OCI-LY7 (cell line): Measurements from ENCODE around the gene ETFB. TPM values are rescaled to one million over a fixed set of nuclear protein-coding genes. Genes with fewer than 3 reads are reported as not detected.

Experiments used
- BruUV-seq: library from RNA; stranded (reverse); fragments of 400-500 nt; replicated peaks from 2 replicates; lab custom pipeline; 2021; lab: Mats Ljungman, UMichigan
- CTCF ChIA-PET: fragments of 300-600 bp; sonication (Branson Sonifier 250); formaldehyde crosslinking; loops from one replicate; lab custom pipeline; 2022; ENCODE audit warnings: antibody characterized with exemption; ENCODE audit not compliant: unreplicated experiment; lab: Charles Lee
- POLR2A ChIA-PET: fragments of 300-600 bp; sonication (Branson Sonifier 250); formaldehyde crosslinking; loops from one replicate; lab custom pipeline; 2022; ENCODE audit warnings: antibody characterized with exemption; lab: Charles Lee
- DNase-seq: peaks from one replicate; pipeline ENCODE4 v3.0.0-alpha.2; 2015; ENCODE audit warnings: low spot score
- H2AFZ ChIP-seq: fragments of 200-600 bp; sonication (generic), shearing (Covaris generic); 2 replicates; pipeline ENCODE4 v1.6.1; 2014; ENCODE audit warnings: mild to moderate bottlenecking, antibody characterized with exemption, low read length, moderate library complexity
- H3K27ac ChIP-seq: fragments of 200-600 bp; sonication (generic); 2 replicates; pipeline ENCODE4 v1.5.1; 2014; ENCODE audit warnings: mixed run types, low read depth, mild to moderate bottlenecking, moderate library complexity, low read length, inconsistent platforms; ENCODE audit not compliant: poor library complexity, severe bottlenecking
- H3K36me3 ChIP-seq: fragments of 200-600 bp; sonication (generic); 2 replicates; pipeline ENCODE4 v1.6.1; 2014; ENCODE audit warnings: mild to moderate bottlenecking, antibody characterized with exemption, low read length, moderate library complexity, mixed read lengths; ENCODE audit not compliant: insufficient read depth
- H3K4me1 ChIP-seq: fragments of 200-600 bp; sonication (generic); 2 replicates; pipeline ENCODE4 v1.5.1; 2014; ENCODE audit warnings: mild to moderate bottlenecking, low read length; ENCODE audit not compliant: insufficient read depth, poor library complexity, severe bottlenecking
- H3K4me2 ChIP-seq: fragments of 200-600 bp; sonication (generic); 2 replicates; pipeline ENCODE4 v1.6.1; 2014; ENCODE audit warnings: mild to moderate bottlenecking, low read length
- H3K4me3 ChIP-seq: fragments of 200-600 bp; sonication (generic); 2 replicates; pipeline ENCODE4 v1.5.1; 2014; ENCODE audit warnings: mild to moderate bottlenecking, low read depth, low read length; ENCODE audit not compliant: poor library complexity, severe bottlenecking
- H3K79me2 ChIP-seq: fragments of 200-600 bp; sonication (generic); 2 replicates; pipeline ENCODE4 v1.6.1; 2016; ENCODE audit warnings: low read depth, mild to moderate bottlenecking, low read length, moderate library complexity, mixed read lengths; ENCODE audit not compliant: insufficient read depth
- H3K9me2 ChIP-seq: fragments of 200-600 bp; sonication (generic); 2 replicates; pipeline ENCODE4 v1.6.1; 2016; ENCODE audit warnings: mild to moderate bottlenecking, low read length, mixed read lengths; ENCODE audit not compliant: insufficient read depth
- H3K9me3 ChIP-seq: fragments of 200-600 bp; sonication (generic); 2 replicates; pipeline ENCODE4 v1.6.1; 2014; ENCODE audit warnings: mild to moderate bottlenecking, mixed run types, low read length, mixed read lengths
- H4K20me1 ChIP-seq: fragments of 200-600 bp; sonication (generic); 2 replicates; pipeline ENCODE4 v1.6.1; 2014; ENCODE audit warnings: mild to moderate bottlenecking, antibody characterized with exemption, low read length, moderate library complexity, mixed read lengths; ENCODE audit not compliant: insufficient read depth
- CTCF ChIP-seq: fragments of 200-600 bp; sonication (generic); conservative IDR thresholded peaks from 2 replicates; pipeline ENCODE4 v1.5.1; 2014; ENCODE audit warnings: mild to moderate bottlenecking, antibody characterized with exemption, low read length, moderate library complexity, mixed read lengths
- EZH2phosphoT487 ChIP-seq: fragments of 200-600 bp; sonication (generic); IDR thresholded peaks from 2 replicates; pipeline ENCODE4 v1.6.1; 2018; ENCODE audit warnings: low read depth, borderline replicate concordance, mild to moderate bottlenecking, mixed run types, antibody characterized with exemption, low read length, moderate library complexity, mixed read lengths
- intact Hi-C: fragments of 100-400 bp; cut with micrococcal nuclease; formaldehyde crosslinking; loops from one replicate; pipeline ENCODE4 v1.10.0; 2022; ENCODE audit not compliant: unreplicated experiment
- total RNA-seq, 2 experiments: library from RNA; depleted of rRNA in 1 of 2; stranded (reverse); fragments of >200 nt in 1 of 2; shearing (Covaris generic) in 1 of 2; gene quantifications; 2 replicates each; pipeline ENCODE4 v1.2.3, GENCODE V29; 2014 to 2022

The ETFB gene
- total RNA-seq, 2 experiments from 2014 or later = 58.2 to 71.6 TPM

GRCh38 chr19:51386882-51387520, 20.8 kb upstream of the ETFB start:
- Histone ChIP-seq H3K36me3 (no peaks in the 10 kb centered on the region), H4K20me1 (no peaks in the 10 kb centered on the region), H3K27ac (no peak overlapping the region), H3K9me2 (no peaks in the 10 kb centered on the region), H3K4me1 (peaks cover 5% of the 10 kb centered on the region), H3K79me2 (no peaks in the 10 kb centered on the region), H3K9me3 (no peaks in the 10 kb centered on the region), H3K4me3 (no peak overlapping the region), H2AFZ (no peak overlapping the region), H3K4me2 (no peak overlapping the region)
- DNase-seq = no peak
- no peak for TF ChIP-seq CTCF
- no peak for TF ChIP-seq EZH2phosphoT487
- CTCF ChIA-PET = no interaction called here
- no TSS peak for BruUV-seq
- POLR2A ChIA-PET = no interaction called here
- intact Hi-C loops = no loop called here

GRCh38 chr19:51382004-51382403, 15.8 kb upstream of the ETFB start:
- POLR2A ChIA-PET = no interaction called here
- DNase-seq = no peak

More at GRCh38 chr19:51382004-51382403, 15.8 kb upstream of the ETFB start:
- Histone ChIP-seq H3K9me2 (no peaks in the 10 kb centered on the region), H3K9me3 (peaks cover 4% of the 10 kb centered on the region; the same call in 1 of the 2 replicates), H4K20me1 (no peaks in the 10 kb centered on the region), H3K4me3 (no peak overlapping the region), H3K36me3 (no peaks in the 10 kb centered on the region), H2AFZ (no peak overlapping the region), H3K4me2 (no peak overlapping the region), H3K27ac (no peak overlapping the region), H3K79me2 (no peaks in the 10 kb centered on the region), H3K4me1 (no peaks in the 10 kb centered on the region)
- intact Hi-C loops = no loop called here
- no TSS peak for BruUV-seq
- CTCF ChIA-PET = no interaction called here
- TF ChIP-seq EZH2phosphoT487 (no peak), CTCF (no peak)
